HEK293T (cell line): ENCODE measurements around the gene NAA10.
"Not testable (repeated sequence)": the region's sequence is repeated elsewhere in the genome, so short reads cannot be mapped to it uniquely, and the experiment has no call there.

Experiments used
- CTCF ChIA-PET: fragments of 350-600 bp; formaldehyde crosslinking; extraction: SDS; loops from one replicate; lab custom pipeline; 2021; ENCODE audit warnings: antibody characterized with exemption, inconsistent platforms; lab: Yijun Ruan, JAX
- POLR2A ChIA-PET: fragments of 350-600 bp; formaldehyde crosslinking; extraction: SDS; loops from one replicate; lab custom pipeline; 2020; ENCODE audit warnings: antibody characterized with exemption, inconsistent platforms; lab: Yijun Ruan, JAX
- DNase-seq: peaks from one replicate; pipeline ENCODE4 v3.0.0; 2012; ENCODE audit warnings: mixed read lengths; ENCODE audit errors: extremely low spot score
- ARNT ChIP-seq: fragments of 450-650 bp; IDR thresholded peaks from 2 replicates; pipeline ENCODE4 v1.6.1; 2017; ENCODE audit warnings: mild to moderate bottlenecking
- BHLHE40 ChIP-seq: fragments of 450-650 bp; IDR thresholded peaks from 2 replicates; pipeline ENCODE4 v1.6.1; 2016; ENCODE audit warnings: mild to moderate bottlenecking, moderate library complexity, borderline replicate concordance
- CTBP1 ChIP-seq: fragments of 450-650 bp; IDR thresholded peaks from 2 replicates; pipeline ENCODE4 v1.6.1; 2016; ENCODE audit warnings: borderline replicate concordance
- ELF4 ChIP-seq: fragments of 450-650 bp; IDR thresholded peaks from 2 replicates; pipeline ENCODE4 v1.6.1; 2017; ENCODE audit warnings: antibody characterized with exemption
- FOXA1 ChIP-seq: fragments of 450-650 bp; IDR thresholded peaks from 2 replicates; pipeline ENCODE4 v1.6.1; 2016; ENCODE audit warnings: mild to moderate bottlenecking
- FOXK2 ChIP-seq: fragments of 450-650 bp; IDR thresholded peaks from 2 replicates; pipeline ENCODE4 v1.6.1; 2016; ENCODE audit warnings: mild to moderate bottlenecking
- FOXM1 ChIP-seq: fragments of 450-650 bp; IDR thresholded peaks from 2 replicates; pipeline ENCODE4 v1.6.1; 2017; ENCODE audit warnings: mild to moderate bottlenecking, borderline replicate concordance
- HDGF ChIP-seq: fragments of 450-650 bp; IDR thresholded peaks from 2 replicates; pipeline ENCODE4 v1.6.1; 2017; ENCODE audit warnings: antibody characterized with exemption, borderline replicate concordance
- L3MBTL2 ChIP-seq: fragments of 450-650 bp; conservative IDR thresholded peaks from 2 replicates; pipeline ENCODE4 v1.6.1; 2016; ENCODE audit warnings: mild to moderate bottlenecking
- LEF1 ChIP-seq: fragments of 450-650 bp; IDR thresholded peaks from 2 replicates; pipeline ENCODE4 v1.6.1; 2017; ENCODE audit warnings: mild to moderate bottlenecking, borderline replicate concordance
- NFRKB ChIP-seq: fragments of 450-650 bp; IDR thresholded peaks from 2 replicates; pipeline ENCODE4 v1.6.1; 2016; ENCODE audit warnings: mild to moderate bottlenecking, moderate library complexity
- SP1 ChIP-seq: fragments of 450-650 bp; IDR thresholded peaks from 2 replicates; pipeline ENCODE4 v1.6.1; 2017
- SUZ12 ChIP-seq: fragments of 450-650 bp; IDR thresholded peaks from 2 replicates; pipeline ENCODE4 v1.6.1; 2016; ENCODE audit warnings: mild to moderate bottlenecking
- TARDBP ChIP-seq: fragments of 450-650 bp; IDR thresholded peaks from 2 replicates; pipeline ENCODE4 v1.6.1; 2016
- ZNF384 ChIP-seq: fragments of 450-650 bp; IDR thresholded peaks from 2 replicates; pipeline ENCODE4 v1.6.1; 2016
- TF ChIP-seq, protein P1 (sequence below): fragments of 450-650 bp; IDR thresholded peaks from 2 replicates; pipeline ENCODE4 v1.6.1; 2016

Gene NAA10

DNA sequence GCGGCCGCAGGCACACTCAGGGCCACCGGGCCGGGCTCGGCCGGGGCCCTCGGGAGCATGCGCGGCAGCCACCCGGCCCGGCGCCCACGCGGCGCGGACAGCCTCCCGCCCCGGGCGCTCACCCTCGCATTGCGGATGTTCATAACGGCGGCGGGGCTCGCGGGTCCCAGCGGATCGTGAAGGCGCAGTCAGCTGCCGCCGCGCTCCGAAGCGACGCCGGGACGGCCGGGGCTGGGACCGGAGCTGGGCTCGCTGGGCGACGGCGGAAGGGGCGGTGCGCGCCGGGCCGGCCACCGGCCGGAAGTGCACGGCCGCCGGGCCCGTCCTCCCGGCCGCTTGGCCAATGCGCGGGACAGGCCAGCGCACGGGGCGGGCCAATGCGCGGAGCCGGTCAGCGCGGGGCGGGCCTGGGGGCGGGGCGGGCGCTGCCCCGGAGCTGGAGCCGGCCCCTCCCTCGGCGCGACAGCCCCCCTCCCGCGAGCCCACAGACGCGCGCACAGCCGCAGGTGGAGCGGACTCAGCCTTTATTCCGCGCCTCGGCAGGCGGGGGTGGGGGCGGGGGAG, at the start of gene NAA10:
TSS of gene NAA10 (minus strand) at position 276 of the 564 bp plus-strand sequence. CDS start at position 143, 133 bp downstream.
- DNase-seq = peak; percentile 93
- ChIA-PET CTCF (interaction anchor here (0.6 to 2.1 kb wide), 5 partner anchors 9 to 12 kb away, joined by 3 to 9 read pairs (median 3); no protein-coding TSS in a partner anchor), POLR2A (interaction anchor here (0.7 to 2.0 kb wide), 10 partner anchors 8 to 592 kb away, joined by 3 to 9 read pairs (median 3); partner anchors contain the start of genes ARHGAP4, HCFC1 and RENBP)
- TF ChIP-seq ARNT = 0 out of 2 replicates have a peak, but pooled peaks have one; percentile 14
- TF ChIP-seq LEF1 = 0 out of 2 replicates have a peak, but pooled peaks have one; percentile 30
- no peak for TF ChIP-seq NFRKB
- TF ChIP-seq HDGF = no peak

DNA sequence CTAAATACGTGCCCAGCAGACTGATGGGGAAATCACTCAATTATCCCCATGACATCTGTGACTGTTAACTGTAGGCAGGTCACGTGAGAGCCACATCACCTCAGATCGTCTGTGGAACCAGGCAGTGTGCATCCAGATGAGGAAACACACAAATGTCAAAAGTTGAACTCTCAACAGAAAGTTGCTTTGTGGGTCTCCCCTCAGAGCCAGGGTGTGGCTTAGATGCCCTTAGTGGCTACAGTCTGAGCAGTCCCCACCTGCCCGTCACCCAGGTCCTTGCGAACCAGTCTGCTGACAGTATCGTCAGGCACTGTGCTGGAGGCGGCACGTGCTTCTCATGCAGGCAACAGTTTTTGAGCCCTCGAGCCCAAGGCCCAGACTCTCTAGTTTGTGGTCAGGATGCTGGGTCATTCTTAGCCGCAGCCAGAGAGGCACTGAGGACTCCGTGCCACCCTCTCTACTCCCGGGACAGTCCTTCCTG, 48.5 kb upstream of the NAA10 start:
- POLR2A ChIA-PET = no interaction called here
- CTCF ChIA-PET = no interaction called here
- no peak for DNase-seq
- TF ChIP-seq NFRKB (no peak), FOXA1 (no peak), ELF4 (no peak), SP1 (no peak), SUZ12 (no peak), TARDBP (no peak), HDGF (no peak), FOXM1 (no peak), BHLHE40 (no peak), ARNT (no peak), CTBP1 (no peak), FOXK2 (no peak), ZNF384 (no peak), L3MBTL2 (no peak), LEF1 (no peak)
- TF ChIP-seq, protein P1, sequence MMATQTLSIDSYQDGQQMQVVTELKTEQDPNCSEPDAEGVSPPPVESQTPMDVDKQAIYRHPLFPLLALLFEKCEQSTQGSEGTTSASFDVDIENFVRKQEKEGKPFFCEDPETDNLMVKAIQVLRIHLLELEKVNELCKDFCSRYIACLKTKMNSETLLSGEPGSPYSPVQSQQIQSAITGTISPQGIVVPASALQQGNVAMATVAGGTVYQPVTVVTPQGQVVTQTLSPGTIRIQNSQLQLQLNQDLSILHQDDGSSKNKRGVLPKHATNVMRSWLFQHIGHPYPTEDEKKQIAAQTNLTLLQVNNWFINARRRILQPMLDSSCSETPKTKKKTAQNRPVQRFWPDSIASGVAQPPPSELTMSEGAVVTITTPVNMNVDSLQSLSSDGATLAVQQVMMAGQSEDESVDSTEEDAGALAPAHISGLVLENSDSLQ = no peak

DNA sequence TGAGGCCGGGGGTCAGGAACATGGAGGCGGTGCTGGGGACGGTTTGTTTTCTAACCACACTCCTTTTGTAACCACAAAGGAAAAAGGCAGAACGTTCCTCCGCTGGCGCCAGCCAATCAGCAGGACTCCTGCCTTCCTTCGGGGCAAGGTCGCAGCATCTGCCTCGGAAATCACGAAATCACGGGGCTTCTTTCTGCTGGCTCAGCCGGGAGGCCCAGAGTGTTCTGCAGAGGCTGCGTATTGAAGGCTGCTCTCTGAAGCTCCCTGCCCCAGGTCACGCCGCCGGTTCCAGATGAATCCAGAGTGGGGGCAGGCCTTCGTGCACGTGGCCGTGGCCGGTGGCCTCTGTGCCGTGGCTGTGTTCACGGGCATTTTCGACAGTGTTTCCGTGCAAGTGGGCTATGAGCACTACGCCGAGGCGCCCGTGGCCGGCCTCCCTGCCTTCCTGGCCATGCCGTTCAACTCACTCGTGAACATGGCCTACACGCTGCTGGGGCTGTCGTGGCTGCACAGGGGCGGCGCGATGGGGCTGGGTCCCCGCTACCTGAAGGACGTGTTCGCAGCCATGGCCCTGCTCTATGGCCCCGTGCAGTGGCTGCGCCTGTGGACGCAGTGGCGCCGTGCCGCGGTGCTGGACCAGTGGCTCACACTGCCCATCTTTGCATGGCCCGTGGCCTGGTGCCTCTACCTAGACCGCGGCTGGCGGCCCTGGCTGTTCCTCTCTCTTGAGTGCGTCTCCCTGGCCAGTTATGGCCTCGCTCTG, 47.1 kb upstream of the NAA10 start:
- CTCF ChIA-PET = no interaction called here
- DNase-seq = no peak
- TF ChIP-seq FOXM1 = no peak
- no peak for TF ChIP-seq NFRKB
- no peak for TF ChIP-seq LEF1
- no peak for TF ChIP-seq BHLHE40
- TF ChIP-seq SP1 = no peak
- TF ChIP-seq ZNF384 = no peak
- TF ChIP-seq FOXA1 = no peak
- no peak for TF ChIP-seq HDGF
- no peak for TF ChIP-seq CTBP1
- TF ChIP-seq ELF4 = no peak
- no peak for TF ChIP-seq SUZ12
- POLR2A ChIA-PET = interaction anchor here (1.1 kb wide), 1 partner anchor 9 kb away, joined by 4 read pairs; the partner anchor contains the start of gene TMEM187

DNA sequence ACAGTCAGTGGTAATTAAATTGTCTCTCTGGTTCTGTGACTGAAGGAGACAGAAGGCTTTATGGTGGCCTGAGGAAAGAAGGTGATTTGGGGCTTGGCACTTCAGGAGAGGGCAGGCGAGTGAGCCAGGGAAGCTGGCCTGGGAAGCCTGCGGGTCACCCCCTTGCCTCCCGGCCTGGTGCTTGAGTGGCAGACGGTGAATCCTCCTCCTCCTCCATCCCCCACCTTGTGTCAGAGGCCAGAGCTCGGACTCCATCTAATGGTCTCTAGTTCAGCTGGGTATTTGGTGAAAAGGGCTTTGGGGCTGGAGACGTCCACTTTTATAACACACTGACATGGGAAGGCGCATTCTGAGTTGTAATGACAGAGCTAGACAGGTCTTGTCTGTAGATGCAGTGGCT, 46.4 kb upstream of the NAA10 start:
- CTCF ChIA-PET = no interaction called here
- TF ChIP-seq ARNT (no peak), LEF1 (no peak), SUZ12 (no peak), ZNF384 (no peak), FOXM1 (no peak), HDGF (no peak), FOXA1 (no peak)
- no peak for DNase-seq
- POLR2A ChIA-PET = interaction anchor here (1.0 to 1.1 kb wide), 2 partner anchors 8 to 10 kb away, joined by 3 to 4 read pairs; partner anchors contain the start of genes HCFC1 and TMEM187

DNA sequence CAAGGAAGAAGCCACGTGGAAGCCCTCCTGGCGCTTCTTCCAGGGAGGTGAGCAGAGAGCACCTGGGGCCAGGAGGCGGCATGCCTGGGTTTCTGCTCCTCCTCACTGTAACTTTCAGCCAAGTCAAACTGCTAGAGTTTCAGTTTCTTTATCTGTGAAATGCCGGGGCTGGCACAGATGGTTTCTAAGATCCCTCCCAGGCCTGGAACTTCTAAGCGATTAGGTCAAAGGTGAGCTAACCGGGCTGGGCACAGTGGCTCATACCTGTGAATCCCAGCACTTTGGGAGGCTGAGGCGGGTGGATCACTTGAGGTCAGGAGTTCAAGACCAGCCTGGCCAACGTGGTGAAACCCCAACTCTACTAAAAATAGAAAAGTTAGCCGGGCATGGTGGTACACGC, 45.6 kb upstream of the NAA10 start:
- CTCF ChIA-PET, DNase-seq: not testable (repeated sequence)
- POLR2A ChIA-PET = interaction anchor here (1.0 kb wide), 1 partner anchor 9 kb away, joined by 3 read pairs; the partner anchor contains the start of gene HCFC1

DNA sequence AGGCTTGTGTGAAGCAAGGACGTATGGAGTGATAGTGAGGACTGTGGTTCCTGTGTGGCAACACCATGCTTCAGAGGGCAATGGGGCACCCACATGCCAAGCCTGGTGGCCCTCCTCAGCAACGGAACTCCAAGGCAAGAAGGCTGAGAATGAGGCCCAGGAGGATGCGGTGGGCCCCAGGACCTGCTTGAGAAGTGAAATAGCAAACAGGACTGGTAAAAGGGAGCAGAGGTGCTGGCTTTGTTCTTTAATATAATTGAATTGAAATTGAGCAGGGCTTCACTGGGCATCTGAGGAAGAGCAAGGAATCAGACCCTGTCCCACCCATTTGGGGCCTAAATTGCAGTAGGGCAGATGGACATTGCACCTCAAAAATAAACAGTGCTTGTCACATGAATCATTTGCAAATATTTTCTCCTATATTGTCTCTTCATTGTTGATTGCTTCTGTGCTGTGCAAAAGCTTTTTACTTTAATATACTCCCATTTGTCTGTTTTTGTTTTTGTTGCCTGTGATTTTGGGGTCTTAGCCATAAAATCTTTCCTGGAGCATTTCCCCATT, 40.0 kb upstream of the NAA10 start:
- DNase-seq = no peak
- ChIA-PET CTCF (no interaction called here), POLR2A (interaction anchor here (1.4 to 1.5 kb wide), 3 partner anchors 13 to 50 kb away, joined by 3 to 5 read pairs (median 3); no protein-coding TSS in a partner anchor)
- TF ChIP-seq FOXA1 (no peak), ELF4 (no peak), FOXM1 (no peak), HDGF (no peak), NFRKB (no peak), ZNF384 (no peak), SP1 (no peak), CTBP1 (no peak), ARNT (no peak), BHLHE40 (no peak), L3MBTL2 (no peak)
- TF ChIP-seq, protein P1 = no peak
